Activated CD4-positive, CD25-positive, alpha-beta regulatory T cell (primary cell): ENCODE results near the gene MCC.

Source experiments
- DNase-seq, 4 experiments: peaks; one replicate each; lab custom pipeline; 2025; lab: John Stamatoyannopoulos, UW

The MCC gene

GRCh38 chr5:113271015-113271414, 217.2 kb downstream of the MCC start:
- DNase-seq: no peak

DNA sequence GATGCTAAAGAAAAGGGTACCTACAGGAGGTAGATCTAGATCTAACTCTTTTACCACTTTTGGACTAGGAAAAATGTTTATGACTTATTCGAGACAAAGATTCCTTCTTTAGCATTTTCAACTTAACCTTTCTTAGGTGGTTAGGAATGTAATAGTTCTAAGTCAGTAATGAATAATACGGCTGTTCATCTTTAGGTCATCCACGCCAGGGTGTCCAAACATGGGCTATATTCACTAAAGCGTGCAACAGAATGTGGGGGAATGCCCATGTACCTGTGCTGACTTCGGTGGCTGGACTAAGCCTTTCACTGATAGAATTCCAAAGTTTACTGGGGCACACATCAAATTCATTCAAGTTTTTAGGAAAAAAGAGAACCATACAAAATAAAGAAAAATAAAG, 218.2 kb downstream of the MCC start:
- DNase-seq: no peak

DNA sequence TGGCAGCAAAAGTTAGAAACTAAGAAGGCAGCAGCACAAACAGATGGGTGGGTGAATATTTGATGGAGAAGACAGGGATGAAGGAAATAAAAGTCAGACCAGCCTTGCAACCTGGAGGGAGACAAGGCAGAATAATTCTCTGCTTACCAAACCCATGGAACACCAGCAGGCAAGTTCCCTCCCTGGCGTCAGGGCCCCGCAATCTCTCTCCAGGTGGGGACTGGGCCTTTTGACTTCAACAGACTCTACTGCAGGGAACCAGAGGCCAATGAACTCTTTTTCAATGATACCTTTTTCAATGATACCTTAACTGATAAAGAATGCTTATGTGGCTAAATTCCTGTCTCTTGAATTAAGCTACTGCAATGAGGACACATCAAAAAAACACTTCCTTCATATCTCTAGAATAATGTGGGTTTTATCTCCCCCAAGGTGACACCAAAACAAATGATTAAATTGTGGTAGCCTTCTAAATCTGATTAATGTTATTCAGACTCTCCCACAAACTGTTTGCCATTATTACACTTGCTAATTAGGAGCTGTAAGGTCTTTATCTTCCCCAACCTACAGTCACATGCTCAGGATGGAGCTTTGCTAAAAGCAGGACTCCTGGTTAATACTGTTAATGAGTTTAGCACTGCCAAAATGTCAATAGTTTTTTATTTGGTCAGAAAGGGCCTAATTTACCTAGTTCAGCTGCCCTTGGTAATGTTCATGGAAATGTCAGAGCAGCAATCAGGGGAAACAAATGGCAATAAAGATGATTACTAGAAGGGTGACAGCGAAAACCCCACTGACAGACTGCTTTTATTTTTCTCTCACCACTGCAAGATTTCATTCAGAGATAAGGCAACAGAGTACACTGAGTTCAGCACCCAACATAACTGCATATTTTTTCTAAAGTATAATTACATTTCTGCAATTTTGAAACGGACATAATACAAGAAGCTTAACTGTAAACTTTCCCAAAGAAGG, 218.9 kb downstream of the MCC start:
- DNase-seq: no peak

DNA sequence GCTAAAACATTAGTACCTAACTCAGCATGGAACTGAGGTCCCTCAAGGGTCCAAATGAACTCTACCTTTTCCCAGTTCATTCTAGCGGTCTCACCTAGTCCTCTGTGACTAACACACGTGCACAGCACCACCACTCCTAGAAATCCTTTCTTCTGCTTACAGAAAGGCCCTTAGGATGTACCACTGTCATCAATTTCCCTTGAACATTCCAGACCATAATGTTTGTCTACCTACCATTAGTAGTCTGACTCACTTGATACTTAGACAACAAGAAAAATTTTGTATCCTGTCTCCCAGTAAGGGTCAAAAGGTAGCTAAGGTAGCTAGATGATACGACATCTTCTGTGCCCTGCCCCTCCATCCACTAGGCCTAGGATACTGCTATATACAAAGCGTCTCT, 220.0 kb downstream of the MCC start:
- DNase-seq: no peak

- DNase-seq: no peak
Observed at GRCh38 chr5:113267361-113267900, 220.8 kb downstream of the MCC start.

GRCh38 chr5:113266913-113267227, 221.4 kb downstream of the MCC start:
- no peak for DNase-seq

DNA sequence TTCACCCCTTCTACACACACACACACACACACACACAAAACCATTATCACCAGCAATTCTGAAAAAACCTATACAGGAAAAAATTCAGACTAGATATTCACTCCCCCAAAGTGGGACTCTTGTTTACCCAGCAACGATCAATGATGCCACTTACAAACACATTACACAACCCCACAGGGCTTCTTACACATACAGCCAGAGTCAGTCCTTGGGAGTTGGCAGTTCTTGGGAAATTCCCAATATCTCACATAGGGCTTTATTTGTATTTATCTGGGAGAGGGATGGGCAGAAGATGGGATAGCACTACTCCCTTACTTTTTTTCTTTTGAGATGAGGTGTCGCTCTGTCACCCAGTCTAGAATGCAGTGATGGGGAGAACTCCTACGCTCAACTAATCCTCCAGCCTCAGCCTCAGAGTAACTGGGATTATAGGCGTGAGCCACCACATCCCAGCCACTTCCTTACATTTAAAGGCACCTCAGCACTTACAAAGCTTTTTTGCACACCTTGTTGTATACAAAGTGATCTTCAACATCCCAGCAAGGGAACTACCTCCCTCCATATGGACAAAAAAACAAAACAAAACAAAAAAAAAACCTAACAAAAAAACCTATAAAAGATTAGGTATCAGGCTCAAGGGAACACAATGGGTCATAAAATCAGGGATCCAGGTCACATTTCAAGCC, 221.9 kb downstream of the MCC start:
- DNase-seq: no peak

DNA sequence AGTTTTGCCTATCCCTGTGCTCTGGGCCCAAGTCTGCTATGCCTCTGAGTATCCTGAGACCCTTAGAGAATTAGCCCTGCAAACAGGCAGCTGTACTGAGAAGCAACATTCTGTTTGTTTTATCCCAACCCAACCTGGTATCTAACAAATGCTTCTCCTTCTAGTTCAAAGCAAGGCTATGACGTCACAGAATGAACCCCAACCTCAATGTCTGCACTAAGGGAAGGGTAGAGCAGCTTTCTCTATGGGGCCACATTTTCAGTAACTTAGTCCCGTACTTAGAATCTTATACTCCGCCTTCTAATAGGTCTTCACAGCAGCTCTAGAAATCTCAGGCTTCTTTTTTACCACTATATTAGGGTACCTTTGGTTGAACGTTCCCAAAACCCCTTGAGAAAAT, 223.1 kb downstream of the MCC start:
- no peak for DNase-seq

DNA sequence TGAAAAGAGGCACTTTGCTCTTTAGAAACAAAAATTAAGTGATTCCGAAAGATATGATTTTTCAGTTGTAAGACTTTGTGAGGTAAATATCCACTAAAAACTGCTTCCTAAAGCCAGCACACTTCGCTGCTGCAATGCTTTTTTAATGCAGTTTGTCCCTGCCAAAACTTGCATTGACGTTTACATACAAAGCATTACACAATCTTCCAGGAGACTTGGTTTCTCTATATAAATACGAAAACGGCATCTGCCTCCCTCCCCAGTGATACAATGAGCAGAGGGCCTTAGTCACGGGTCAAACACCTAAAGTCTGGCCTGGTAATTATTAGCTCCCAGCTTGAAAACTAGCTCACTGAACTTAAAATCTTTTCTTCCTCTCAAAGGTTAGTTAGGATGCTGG, 224.2 kb downstream of the MCC start:
- no peak for DNase-seq

DNA sequence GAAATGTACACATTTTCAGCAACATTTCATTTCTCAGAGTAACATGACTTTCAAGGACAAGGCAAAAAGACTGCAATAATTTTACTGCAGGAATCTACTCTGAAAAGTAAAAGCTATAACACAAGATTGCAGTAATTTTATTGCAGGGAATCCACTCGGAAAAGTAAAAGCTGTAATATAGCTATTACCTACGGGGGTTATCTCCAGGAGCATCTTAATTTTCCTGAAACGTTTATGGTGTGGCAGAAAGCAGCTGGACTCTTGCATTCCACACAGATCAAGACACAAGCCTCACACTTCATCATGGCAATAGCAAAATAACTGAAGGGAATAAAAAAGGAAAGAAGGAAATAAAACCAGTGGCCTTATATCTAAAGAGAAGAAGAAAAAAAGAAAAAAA, 224.7 kb downstream of the MCC start:
- no peak for DNase-seq

DNA sequence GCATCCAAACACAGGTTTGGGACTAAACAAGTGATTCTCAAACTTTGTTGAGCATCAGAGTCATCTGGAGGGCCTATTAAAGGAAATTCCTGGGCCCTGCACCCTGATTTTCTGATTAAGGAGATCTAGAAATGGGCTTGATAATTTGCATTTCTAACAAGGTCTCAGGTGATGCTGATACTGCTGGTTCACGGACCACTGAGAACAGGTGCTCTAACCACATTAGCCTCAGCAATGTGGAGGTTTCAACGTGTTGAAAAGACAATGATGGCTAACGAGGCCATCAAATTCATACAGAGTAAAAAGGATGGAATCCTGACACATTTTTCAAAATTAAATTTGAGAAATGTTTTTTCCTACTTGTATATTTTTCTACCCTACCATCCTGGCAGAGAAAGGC, 225.6 kb downstream of the MCC start:
- DNase-seq: no peak

DNA sequence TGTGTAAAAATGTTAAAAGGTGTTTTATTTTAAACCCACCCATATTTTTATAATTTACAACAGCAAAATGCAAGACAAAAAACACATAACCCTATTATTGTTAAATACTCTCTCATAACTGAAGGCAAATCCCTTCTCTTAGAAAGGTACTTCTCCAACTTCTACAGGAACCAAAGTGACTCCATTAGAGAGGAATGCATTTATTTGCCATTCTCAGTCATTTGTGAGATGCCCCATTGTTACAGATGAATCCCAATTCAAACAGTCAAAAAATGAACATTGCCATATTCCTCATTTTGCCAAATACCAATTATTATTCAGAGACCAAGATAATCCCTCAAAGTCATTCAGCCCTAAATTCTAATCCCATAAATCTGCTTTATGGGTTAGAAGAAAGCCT, 229.2 kb downstream of the MCC start:
- no peak for DNase-seq

GRCh38 chr5:113257545-113257944, 230.7 kb downstream of the MCC start:
- no peak for DNase-seq

DNA sequence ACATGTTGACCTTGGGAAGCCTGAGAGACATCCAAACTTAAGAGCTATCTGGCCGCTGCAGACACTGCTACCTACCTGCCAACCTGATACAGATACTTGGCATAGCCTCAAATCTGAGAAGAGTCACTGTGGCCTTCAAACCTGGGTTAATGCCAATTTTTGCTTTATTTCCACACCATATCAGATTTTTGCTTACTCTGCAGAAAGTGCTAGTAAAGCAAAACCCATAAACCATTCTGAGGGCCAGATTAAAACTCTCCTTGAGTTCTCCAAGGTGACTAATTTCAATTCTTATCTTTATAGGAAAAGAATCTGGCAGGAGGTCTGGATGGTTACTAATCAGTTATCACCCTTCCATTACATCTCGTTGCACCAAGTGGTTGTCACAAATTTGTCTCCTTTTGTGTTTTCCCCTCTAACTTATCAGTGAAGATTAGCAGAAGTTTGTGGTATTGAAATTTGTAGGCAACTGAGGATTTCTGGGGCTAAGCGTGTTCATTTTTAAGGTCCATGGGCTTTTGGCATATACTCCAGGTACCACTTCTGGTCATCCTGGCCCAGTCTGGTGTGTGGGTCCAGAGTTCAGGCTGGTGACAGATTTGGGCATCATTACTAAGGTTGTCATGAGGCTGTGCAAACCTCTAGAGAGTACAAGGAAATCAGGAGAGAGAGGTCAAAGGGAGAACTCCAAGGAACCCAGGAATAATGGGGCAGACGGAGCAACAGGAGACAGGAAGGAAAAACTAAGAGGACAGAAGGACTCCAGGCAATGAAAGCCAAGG, 231.4 kb downstream of the MCC start:
- no peak for DNase-seq

DNA sequence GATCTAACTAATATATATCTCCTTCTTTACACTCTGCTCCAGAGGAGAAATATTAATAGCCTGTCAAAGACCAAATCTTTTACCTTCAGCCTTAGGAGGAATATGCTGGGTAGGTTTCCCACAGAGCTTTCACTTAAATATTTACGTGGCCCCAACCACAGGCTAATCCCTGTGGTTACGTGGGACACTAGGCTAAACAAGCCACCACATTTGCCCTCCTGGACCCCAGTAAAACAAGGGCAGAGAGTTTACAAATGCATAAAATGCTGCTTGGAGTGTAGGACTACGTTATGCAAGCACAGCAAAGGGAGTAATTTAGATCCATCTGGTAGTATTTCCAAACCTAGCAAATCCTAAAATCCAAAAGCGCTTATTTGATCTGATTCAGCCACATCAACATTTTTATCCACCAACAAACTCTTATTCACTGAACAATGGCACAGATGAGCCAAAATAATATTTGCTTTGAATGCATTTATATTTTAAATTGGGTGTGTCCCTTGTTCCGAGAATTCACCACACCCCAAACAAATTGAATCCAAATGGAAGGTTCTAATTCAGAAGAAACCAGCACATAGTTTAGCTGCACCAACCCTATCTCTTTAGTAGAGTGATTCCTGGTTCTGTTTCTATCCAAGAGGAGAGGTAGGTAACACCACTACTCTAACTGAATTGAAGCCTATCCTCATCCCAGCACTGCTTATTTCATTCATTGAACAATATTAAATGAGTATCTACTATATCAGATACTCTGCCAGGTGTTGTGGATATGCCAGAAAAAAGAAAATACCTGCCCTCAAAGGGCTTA, 232.5 kb downstream of the MCC start:
- DNase-seq: no peak

DNA sequence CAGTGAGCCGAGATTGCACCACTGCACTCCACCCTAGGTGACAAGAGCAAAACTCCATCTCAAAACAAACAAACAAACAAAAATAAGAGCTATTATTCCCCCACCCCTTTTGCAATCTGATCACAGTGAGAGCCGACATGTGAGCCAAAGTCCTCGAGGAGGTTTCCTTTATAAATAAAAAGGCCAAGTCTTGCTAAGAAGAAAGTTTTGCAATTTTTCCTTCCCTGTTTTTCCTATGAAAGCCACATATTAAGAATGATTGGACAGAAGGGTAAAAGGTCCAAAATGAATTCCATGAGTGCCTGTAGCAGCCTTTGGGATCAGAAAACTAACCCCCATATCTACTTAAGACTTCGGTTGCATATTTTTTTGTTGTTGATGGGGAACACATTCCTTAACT, 233.1 kb downstream of the MCC start:
- DNase-seq: no peak

DNA sequence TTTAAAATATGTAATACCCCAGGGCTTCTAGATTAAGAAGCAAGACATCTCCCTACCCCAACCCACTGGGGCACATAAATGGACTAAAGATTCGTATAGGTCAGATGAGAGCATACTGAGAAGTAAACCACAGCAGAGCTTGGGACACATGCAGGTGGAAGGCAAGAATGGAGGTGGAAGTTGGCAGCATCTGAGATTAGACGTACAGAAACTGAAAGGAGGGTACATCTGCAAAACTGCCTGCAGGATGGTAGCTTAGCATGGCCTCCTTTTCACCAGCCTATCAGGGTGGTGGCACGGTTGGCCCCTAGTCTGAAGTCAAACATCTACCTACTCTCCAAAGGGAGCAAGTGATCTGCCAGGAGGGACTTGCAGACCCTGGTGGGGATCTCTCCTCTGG, 235.2 kb downstream of the MCC start:
- no peak for DNase-seq

DNA sequence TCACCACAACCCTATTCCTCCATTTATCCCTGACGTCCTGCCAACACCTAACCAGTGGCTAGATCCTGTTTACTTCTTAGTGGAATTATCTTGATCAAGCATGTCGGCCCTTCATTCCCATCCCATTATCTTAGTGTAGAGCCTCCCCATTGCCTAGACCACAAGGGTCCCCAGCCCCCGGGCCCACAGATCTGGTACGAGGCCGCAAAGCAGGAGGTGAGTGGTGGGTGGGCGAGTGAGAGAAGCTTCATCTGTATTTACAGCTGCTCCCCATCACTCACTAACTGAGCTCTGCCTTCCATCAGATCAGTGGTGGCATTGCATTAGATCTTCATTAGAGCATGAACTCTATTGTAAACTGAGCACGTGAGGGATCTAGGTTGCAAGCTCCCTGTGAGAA, 236.2 kb downstream of the MCC start:
- DNase-seq: no peak

DNA sequence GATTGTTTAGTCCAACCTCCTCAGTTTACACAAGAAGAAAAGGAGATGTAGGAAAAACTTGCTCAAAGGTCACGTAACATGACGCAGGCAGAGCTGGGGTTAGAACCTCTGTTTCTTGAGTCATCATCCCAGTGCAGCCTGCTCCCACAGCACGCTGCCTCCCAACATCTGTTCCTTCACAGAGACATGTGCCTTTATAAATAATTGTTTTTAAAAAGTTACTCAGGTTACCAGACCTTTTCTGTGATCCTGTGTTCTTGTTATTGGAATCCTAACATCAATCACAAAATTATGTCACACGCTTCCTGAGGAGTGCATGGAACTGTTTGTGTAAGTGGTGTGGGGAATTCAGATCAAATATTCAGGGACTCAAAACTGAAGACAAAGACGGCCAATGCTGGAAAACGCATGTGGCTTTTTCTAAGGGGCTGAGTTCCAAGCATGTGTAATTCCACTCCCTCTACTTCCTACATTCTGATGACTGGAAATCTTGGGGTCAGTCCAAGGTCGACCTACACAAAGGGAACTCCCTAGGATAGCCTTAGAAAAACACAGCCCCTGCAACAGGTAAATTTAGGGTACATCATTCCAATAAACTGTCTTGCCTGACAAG, 237.8 kb downstream of the MCC start:
- DNase-seq: no peak

GRCh38 chr5:113249206-113249605, 239.0 kb downstream of the MCC start:
- no peak for DNase-seq

- no peak for DNase-seq
Observed at GRCh38 chr5:113246361-113246870, 241.8 kb downstream of the MCC start.
